Measurements from ENCODE around the gene RNGTT.

GRCh38 chr6:88997327-88997726 lies 33.9 kb upstream of the RNGTT start:
- TF ChIP-seq ZBTB21 (tag by site-specific recombination; IDR thresholded peaks at IDR 0.05) (no peak), MYNN (tag by site-specific recombination; IDR thresholded peaks at IDR 0.05; ENCODE audit: borderline replicate concordance) (no peak), CTCF (tag by site-specific recombination; IDR thresholded peaks at IDR 0.05) (no peak), ZSCAN4 (tag by site-specific recombination; IDR thresholded peaks at IDR 0.05) (no peak), ZNF18 (tag by site-specific recombination; IDR thresholded peaks at IDR 0.05) (no peak), KLF8 (tag by site-specific recombination; IDR thresholded peaks at IDR 0.05) (no peak), ZNF843 (tag by site-specific recombination; IDR thresholded peaks at IDR 0.05) (no peak), ZNF623 (tag by site-specific recombination; IDR thresholded peaks at IDR 0.05) (no peak), ZNF707 (tag by site-specific recombination; IDR thresholded peaks at IDR 0.05) (no peak), ZBTB11 (tag by site-specific recombination; conservative IDR thresholded peaks at IDR 0.05; ENCODE audit: low read depth) (no peak), ZNF660 (tag by site-specific recombination; IDR thresholded peaks at IDR 0.05) (no peak)

All from HEK293 (cell line).